ENCODE data around the gene SCRT2.
"Not testable (repeated sequence)": the region's sequence is repeated elsewhere in the genome, so short reads cannot be mapped to it uniquely, and the experiment has no call there.

Gene SCRT2

GRCh38 chr20:675453-676314 lies at the start of gene SCRT2:
Gene SCRT2, minus strand, starts transcription at chr20:675802. Its CDS starts 201 bp downstream, at chr20:675601.
- peak; percentile 28 for DNase-seq

- not testable (repeated sequence) for DNase-seq
Measured at GRCh38 chr20:724797-725196, 49.2 kb upstream of the SCRT2 start.

GRCh38 chr20:723756-724155 lies 48.2 kb upstream of the SCRT2 start:
- DNase-seq, result no peak

- no peak for DNase-seq
Measured at GRCh38 chr20:722822-723644, 47.4 kb upstream of the SCRT2 start.

- no peak for DNase-seq
Measured at GRCh38 chr20:721876-722275, 46.3 kb upstream of the SCRT2 start.

GRCh38 chr20:719816-720215 lies 44.2 kb upstream of the SCRT2 start:
- DNase-seq, result no peak

- no peak for DNase-seq
Measured at GRCh38 chr20:719068-719467, 43.5 kb upstream of the SCRT2 start.

GRCh38 chr20:717832-718231 lies 42.2 kb upstream of the SCRT2 start:
- no peak for DNase-seq

GRCh38 chr20:717271-717670 lies 41.7 kb upstream of the SCRT2 start:
- DNase-seq, result no peak

- DNase-seq, result no peak
Measured at GRCh38 chr20:714453-714852, 38.9 kb upstream of the SCRT2 start.

GRCh38 chr20:711576-711975 lies 36.0 kb upstream of the SCRT2 start:
- DNase-seq, result no peak

- no peak for DNase-seq
Measured at GRCh38 chr20:710780-711450, 35.3 kb upstream of the SCRT2 start.

GRCh38 chr20:709991-710779 lies 34.6 kb upstream of the SCRT2 start:
- DNase-seq, result no peak

GRCh38 chr20:709423-709822 lies 33.8 kb upstream of the SCRT2 start:
- no peak for DNase-seq

GRCh38 chr20:708956-709355 lies 33.4 kb upstream of the SCRT2 start:
- DNase-seq, result no peak

- DNase-seq, result no peak
Measured at GRCh38 chr20:707451-708110, 32.0 kb upstream of the SCRT2 start.

- DNase-seq, result no peak
Measured at GRCh38 chr20:706366-706885, 30.8 kb upstream of the SCRT2 start.

- DNase-seq, result no peak
Measured at GRCh38 chr20:704726-705125, 29.1 kb upstream of the SCRT2 start.

- DNase-seq, result no peak
Measured at GRCh38 chr20:703426-703825, 27.8 kb upstream of the SCRT2 start.

- DNase-seq, result no peak
Measured at GRCh38 chr20:703006-703405, 27.4 kb upstream of the SCRT2 start.

- DNase-seq, result no peak
Measured at GRCh38 chr20:701401-702129, 26.0 kb upstream of the SCRT2 start.
